ENCODE measurements around the gene HRC.

HRC gene

DNA sequence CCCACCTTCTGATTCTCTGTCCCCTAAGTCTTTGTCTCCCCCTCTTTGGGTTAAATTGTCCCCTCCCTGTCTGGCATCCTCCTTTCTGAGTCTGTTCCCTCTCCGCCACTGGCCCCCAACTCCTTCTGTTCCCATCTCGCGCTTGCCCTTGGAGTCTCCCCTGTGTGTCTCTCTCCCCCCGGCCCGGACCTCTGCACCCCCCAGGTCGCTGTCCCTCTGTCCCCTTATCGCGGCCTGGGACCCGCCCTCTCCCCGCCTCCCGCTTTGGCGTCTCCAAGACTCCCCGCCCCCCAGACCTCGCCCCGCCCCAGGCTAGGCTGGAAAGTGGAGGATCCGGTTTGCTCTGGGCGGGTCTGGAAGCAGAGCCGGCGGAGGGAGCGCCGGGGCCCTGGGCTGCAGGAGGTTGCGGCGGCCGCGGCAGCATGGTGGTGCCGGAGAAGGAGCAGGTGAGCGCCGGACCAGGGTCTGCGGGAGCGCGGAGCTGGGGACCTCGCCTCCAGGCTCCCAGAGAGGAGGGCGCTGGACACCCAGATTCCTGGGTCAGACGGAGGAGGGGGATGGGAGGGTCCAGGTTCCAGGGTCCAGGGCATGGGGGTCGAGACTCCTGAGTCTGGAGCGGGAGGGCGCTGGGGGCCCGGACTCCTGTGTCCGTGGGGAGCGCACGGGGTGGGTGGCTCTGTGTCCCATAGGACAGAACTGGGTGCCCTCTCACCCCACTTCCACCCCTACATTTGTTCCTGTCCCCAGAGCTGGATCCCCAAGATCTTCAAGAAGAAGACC lies 2.4 kb upstream of the HRC start, which contains the start of gene TRPM4:
Gene TRPM4 (plus strand): TSS at position 348 of the 780 bp plus-strand sequence. CDS start 75 bp downstream, at position 423.
- Histone ChIP-seq H3K4me1 (ENCODE audit: control insufficient read depth, insufficient read depth, low read length) (peaks cover 24% of the 10 kb centered on the region), H3K27me3 (ENCODE audit: control insufficient read depth in 1 of 2, insufficient read depth in 2 of 2, low read length in 2 of 2) (no peaks in the 10 kb centered on the region), H3K4me3 (ENCODE audit: low read length in 2 of 2) (peak within 1 kb of the TSS; percentile 82 to 94), H3K9ac (ENCODE audit: low read length in 2 of 2) (peak within 1 kb of the TSS; percentile 66 to 86), H3K9me3 (ENCODE audit: control insufficient read depth in 2 of 2, low read length in 2 of 2) (no peaks in the 10 kb centered on the region), H3K36me3 (ENCODE audit: control insufficient read depth in 2 of 2, insufficient read depth in 2 of 2, low read length in 2 of 2) (no peaks in the 10 kb centered on the region), H3K27ac (ENCODE audit: low read length) (peak within 1 kb of the TSS; percentile 67)

DNA sequence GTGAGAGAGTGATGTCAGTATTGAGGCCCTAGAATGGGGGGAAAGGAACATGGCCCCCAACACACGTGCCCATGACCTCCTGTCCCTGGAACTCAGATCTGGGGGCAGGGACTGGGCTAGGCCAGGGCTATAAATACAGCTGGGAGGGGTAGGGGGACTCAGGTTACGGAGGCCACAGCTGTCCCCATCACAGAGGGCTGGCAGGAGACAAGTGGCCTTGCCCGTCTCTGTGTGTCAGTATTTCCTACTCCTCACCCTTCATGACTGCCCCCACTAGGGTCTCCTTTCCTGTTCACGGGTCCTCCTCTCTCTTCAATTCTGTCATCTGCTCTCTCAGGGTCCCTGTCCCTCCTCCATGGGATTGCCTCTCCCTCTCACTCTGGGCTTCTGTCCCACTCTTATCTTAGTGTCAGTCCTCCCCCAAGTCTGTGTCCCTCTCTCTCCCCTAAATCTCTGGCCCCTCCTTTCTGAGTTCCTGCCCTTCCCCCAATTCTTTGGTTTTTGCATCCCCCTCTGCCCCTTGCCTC lies 687 bp upstream of the HRC start:
- no peak overlapping the region for H3K9ac ChIP-seq (ENCODE audit: low read length in 2 of 2)
- peak overlapping the region in 1 of 2 donors; percentile 3 for H3K4me3 ChIP-seq (ENCODE audit: low read length in 2 of 2)
- H3K4me1 ChIP-seq (ENCODE audit: control insufficient read depth, insufficient read depth, low read length), result peaks cover 36% of the 10 kb centered on the region
- H3K36me3 ChIP-seq (ENCODE audit: control insufficient read depth in 2 of 2, insufficient read depth in 2 of 2, low read length in 2 of 2), result no peaks in the 10 kb centered on the region
- no peaks in the 10 kb centered on the region for H3K9me3 ChIP-seq (ENCODE audit: control insufficient read depth in 2 of 2, low read length in 2 of 2)
- no peaks in the 10 kb centered on the region for H3K27me3 ChIP-seq (ENCODE audit: control insufficient read depth in 1 of 2, insufficient read depth in 2 of 2, low read length in 2 of 2)
- H3K27ac ChIP-seq (ENCODE audit: low read length), result no peak overlapping the region

DNA sequence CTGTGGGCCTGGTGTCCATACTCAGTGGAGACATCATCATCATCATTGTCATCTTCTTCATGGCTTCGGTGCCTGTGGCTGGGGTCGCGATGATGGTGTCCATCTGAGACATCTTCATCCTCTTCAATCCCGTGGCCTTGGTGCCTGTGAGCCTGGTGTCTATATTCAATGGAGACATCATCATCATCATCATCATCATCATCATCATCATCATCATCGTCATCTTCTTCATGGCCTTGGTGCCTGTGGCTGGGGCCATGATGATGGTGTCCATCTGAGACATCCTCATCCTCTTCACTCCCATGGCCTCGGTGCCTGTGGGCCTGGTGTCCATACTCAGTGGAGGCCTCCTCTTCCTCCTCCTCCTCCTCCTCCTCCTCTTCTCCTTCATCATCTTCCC lies 917 bp downstream of the HRC start:
- no peaks in the 10 kb centered on the region for H3K9me3 ChIP-seq (ENCODE audit: control insufficient read depth in 2 of 2, low read length in 2 of 2)
- H3K4me3 ChIP-seq (ENCODE audit: low read length in 2 of 2), result no peak overlapping the region
- H3K4me1 ChIP-seq (ENCODE audit: control insufficient read depth, insufficient read depth, low read length), result peaks cover 46% of the 10 kb centered on the region
- H3K27ac ChIP-seq (ENCODE audit: low read length), result no peak overlapping the region
- no peaks in the 10 kb centered on the region for H3K36me3 ChIP-seq (ENCODE audit: control insufficient read depth in 2 of 2, insufficient read depth in 2 of 2, low read length in 2 of 2)
- H3K27me3 ChIP-seq (ENCODE audit: control insufficient read depth in 1 of 2, insufficient read depth in 2 of 2, low read length in 2 of 2), result no peaks in the 10 kb centered on the region
- H3K9ac ChIP-seq (ENCODE audit: low read length in 2 of 2), result no peak overlapping the region

DNA sequence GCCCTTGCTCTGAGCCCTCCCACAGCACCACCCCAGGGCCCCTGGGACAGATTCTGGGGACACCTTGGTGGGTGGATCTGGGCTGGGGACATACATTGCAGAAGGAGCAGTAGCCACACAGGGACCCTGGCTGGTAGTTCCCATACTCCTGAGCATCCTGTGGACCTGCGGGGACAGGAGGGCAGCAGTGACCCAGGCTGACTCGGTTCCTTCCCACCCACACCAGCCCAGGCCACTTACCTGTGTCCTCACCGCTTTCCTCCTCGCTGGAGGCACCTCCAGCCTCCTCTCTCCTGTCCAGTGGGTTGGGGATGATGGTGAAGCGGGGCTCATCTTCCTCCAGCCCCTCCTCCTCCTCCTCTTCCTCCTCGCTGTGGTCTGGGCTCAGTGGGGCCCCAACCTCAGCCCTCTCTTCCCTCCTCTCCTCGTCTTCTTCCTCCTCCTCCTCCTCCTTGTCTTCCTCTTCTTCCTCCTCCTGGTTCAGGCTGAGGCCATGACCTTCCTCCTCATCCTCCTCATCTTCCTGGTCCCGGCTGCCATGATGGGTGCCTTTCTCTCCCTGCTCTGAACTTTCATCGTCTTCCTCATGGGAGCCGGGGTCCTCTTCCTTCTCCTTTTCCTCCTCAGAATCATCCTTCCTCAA lies 1.9 kb downstream of the HRC start:
- Histone ChIP-seq H3K27me3 (ENCODE audit: control insufficient read depth in 1 of 2, insufficient read depth in 2 of 2, low read length in 2 of 2) (no peaks in the 10 kb centered on the region), H3K27ac (ENCODE audit: low read length) (no peak overlapping the region), H3K9ac (ENCODE audit: low read length in 2 of 2) (no peak overlapping the region), H3K4me3 (ENCODE audit: low read length in 2 of 2) (no peak overlapping the region), H3K36me3 (ENCODE audit: control insufficient read depth in 2 of 2, insufficient read depth in 2 of 2, low read length in 2 of 2) (no peaks in the 10 kb centered on the region), H3K4me1 (ENCODE audit: control insufficient read depth, insufficient read depth, low read length) (peaks cover 48% of the 10 kb centered on the region), H3K9me3 (ENCODE audit: control insufficient read depth in 2 of 2, low read length in 2 of 2) (no peaks in the 10 kb centered on the region)

DNA sequence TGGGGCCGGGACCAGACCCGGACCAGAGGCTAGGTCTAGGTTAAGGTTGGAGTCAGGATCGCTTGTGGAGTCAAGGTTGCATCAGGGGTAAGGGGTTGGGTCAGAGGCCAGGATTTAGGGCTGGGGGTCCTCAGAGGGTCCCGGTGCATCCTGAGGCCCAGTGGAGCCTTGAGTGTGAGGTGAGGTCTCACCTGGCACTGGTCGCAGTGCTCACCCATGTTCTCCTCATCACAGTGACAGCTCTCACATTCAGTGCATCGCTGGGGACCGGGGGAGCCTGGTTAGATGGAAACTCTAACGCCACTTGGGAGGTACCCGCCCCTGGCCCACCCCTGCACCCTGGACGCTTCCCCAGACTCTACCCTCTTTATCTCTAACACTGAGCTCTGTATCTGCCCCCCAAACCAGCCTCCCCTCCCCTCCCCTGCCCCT lies 3.1 kb downstream of the HRC start:
- Histone ChIP-seq H3K9ac (ENCODE audit: low read length in 2 of 2) (no peak overlapping the region), H3K4me1 (ENCODE audit: control insufficient read depth, insufficient read depth, low read length) (peaks cover 39% of the 10 kb centered on the region), H3K27ac (ENCODE audit: low read length) (no peak overlapping the region), H3K27me3 (ENCODE audit: control insufficient read depth in 1 of 2, insufficient read depth in 2 of 2, low read length in 2 of 2) (no peaks in the 10 kb centered on the region), H3K9me3 (ENCODE audit: control insufficient read depth in 2 of 2, low read length in 2 of 2) (no peaks in the 10 kb centered on the region), H3K4me3 (ENCODE audit: low read length in 2 of 2) (no peak overlapping the region), H3K36me3 (ENCODE audit: control insufficient read depth in 2 of 2, insufficient read depth in 2 of 2, low read length in 2 of 2) (no peaks in the 10 kb centered on the region)

DNA sequence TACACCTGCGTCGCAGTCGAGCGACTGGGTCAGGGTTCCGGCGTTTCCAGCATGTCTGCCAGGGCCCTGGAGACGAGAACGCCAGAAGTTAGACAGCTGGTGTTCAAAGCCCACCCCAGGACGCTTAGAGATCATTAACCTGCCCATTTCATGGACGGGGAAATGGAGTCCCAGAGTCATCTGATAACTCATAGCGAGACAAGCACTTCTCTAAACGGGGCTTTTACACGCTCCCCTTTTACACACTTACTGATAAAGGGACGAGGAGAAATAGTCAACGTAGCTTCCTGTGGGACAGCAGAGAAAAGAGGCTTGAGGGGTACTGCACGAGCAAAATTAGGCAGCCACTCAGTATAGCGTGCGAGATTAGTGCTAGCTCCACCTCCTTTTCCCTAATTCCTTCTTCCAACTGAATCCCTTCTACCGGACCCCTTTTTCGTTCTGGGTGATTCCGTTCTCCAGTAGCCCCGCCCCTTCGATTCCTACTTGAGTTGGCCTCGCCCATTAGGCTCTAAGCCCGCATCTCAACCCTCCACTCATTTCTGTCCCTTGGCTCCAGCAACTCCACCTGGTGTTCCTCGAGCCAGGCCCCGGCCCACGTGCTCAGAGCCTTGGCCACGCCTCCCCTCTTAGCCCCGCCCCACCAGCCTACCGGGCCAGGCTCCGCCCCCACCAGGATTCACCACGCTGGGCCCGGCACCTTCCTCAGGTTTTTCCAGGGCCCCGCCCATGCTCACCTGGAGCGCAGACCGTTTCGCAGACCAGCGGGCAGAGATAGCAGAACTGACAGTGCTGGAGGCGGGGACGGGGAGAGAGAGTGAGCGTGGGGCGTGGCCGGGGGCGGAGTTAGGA lies 3.7 kb downstream of the HRC start:
- Histone ChIP-seq H3K4me3 (ENCODE audit: low read length in 2 of 2) (peak overlapping the region in 1 of 2 donors; percentile 93), H3K27me3 (ENCODE audit: control insufficient read depth in 1 of 2, insufficient read depth in 2 of 2, low read length in 2 of 2) (no peaks in the 10 kb centered on the region), H3K9ac (ENCODE audit: low read length in 2 of 2) (peak overlapping the region in 1 of 2 donors; percentile 21), H3K36me3 (ENCODE audit: control insufficient read depth in 2 of 2, insufficient read depth in 2 of 2, low read length in 2 of 2) (no peaks in the 10 kb centered on the region), H3K4me1 (ENCODE audit: control insufficient read depth, insufficient read depth, low read length) (peaks cover 38% of the 10 kb centered on the region), H3K9me3 (ENCODE audit: control insufficient read depth in 2 of 2, low read length in 2 of 2) (no peaks in the 10 kb centered on the region), H3K27ac (ENCODE audit: low read length) (no peak overlapping the region)

DNA sequence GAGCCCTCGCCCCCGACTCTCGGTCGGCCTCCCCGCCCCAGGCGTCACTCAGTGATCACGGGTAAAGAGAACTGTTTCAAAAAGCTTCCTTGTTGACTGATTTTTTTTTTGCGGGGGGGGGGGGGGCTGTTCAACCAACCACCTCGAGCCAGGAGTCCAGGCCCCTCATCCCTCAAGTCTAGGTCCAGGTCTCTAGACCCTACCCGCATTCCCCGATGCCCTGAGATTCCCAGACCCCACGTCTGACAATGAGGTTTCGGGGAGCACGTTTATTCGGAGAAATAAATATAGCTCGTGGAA lies 4.3 kb downstream of the HRC start:
- Histone ChIP-seq H3K4me1 (ENCODE audit: control insufficient read depth, insufficient read depth, low read length) (peaks cover 44% of the 10 kb centered on the region), H3K9ac (ENCODE audit: low read length in 2 of 2) (peak overlapping the region; percentile 21 to 56), H3K27ac (ENCODE audit: low read length) (no peak overlapping the region)

DNA sequence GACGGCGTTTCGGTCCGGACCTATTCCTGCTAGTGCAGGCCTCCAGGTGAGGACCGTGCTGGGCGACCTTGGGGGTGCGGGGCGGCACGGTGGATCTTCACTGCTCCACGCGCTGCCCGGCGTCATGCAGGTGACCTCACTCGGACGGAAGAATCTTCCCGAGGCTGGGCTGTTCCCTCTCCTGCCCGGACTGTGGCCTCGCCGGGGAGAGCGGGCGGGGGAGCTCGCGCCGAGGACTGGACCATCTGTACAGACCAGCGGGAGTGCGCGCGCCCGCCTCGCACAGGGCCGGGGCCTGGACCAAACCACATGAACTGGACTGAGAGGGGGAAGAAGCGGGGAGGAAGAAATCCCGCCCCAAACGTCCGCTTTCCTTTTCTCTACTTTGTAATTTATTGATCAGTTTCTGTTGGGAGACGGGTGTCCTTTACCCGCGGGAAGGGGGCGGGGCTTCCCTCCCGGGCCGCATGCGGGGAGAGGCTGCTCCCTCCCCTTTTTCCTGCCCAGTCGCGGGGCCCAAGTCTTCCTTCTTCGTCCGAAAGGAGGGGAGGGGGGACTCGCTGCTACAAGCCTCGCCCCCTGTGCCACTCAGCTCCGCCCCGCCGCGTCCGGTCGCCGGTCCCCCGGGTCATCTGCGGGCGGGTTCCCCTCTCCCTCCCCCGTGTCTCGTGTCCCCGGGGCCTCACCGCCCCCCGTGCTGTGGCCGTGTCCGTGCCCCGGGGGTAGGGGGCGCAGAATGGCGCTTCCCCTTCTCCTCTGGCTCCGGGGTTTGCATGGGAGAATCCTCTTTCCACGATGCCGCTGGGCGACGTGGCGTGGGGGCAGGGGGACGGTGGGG lies 4.9 kb downstream of the HRC start:
- peak overlapping the region; percentile 93 to 95 for H3K4me3 ChIP-seq (ENCODE audit: low read length in 2 of 2)
- H3K36me3 ChIP-seq (ENCODE audit: control insufficient read depth in 2 of 2, insufficient read depth in 2 of 2, low read length in 2 of 2), result no peaks in the 10 kb centered on the region
- H3K27me3 ChIP-seq (ENCODE audit: control insufficient read depth in 1 of 2, insufficient read depth in 2 of 2, low read length in 2 of 2), result no peaks in the 10 kb centered on the region
- H3K9me3 ChIP-seq (ENCODE audit: control insufficient read depth in 2 of 2, low read length in 2 of 2), result no peaks in the 10 kb centered on the region
- peaks cover 50% of the 10 kb centered on the region for H3K4me1 ChIP-seq (ENCODE audit: control insufficient read depth, insufficient read depth, low read length)
- H3K9ac ChIP-seq (ENCODE audit: low read length in 2 of 2), result peak overlapping the region; percentile 56 to 80
- peak overlapping the region; percentile 71 for H3K27ac ChIP-seq (ENCODE audit: low read length)

More for the DNA sequence above, 4.3 kb downstream of the HRC start:
- H3K4me3 ChIP-seq (ENCODE audit: low read length in 2 of 2), result peak overlapping the region; percentile 93 to 95
- H3K36me3 ChIP-seq (ENCODE audit: control insufficient read depth in 2 of 2, insufficient read depth in 2 of 2, low read length in 2 of 2), result no peaks in the 10 kb centered on the region
- H3K27me3 ChIP-seq (ENCODE audit: control insufficient read depth in 1 of 2, insufficient read depth in 2 of 2, low read length in 2 of 2), result no peaks in the 10 kb centered on the region
- no peaks in the 10 kb centered on the region for H3K9me3 ChIP-seq (ENCODE audit: control insufficient read depth in 2 of 2, low read length in 2 of 2)

DNA sequence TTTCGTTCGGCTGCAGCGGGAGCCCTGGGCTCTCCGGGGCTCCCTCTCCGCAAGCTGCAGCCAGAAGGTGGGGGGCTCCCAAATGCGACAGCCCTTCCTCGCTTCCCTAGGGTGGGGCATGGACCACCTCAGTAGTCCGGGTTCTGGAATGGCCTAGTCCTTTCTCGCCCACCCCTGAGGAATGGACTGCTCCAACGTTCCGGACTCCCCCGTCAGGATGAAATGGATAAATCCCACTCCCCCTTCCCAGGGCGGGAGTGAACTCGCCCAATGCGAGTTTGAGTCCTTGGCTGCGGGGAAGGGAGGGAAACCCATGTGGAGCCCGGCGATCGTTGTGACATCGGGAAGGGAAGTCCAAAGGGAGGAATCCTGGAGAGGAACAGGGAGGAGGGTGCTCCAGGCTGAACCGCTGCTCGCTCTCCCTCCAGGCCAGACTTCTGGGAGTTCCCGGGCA lies 5.5 kb downstream of the HRC start:
- Histone ChIP-seq H3K27ac (ENCODE audit: low read length) (peak overlapping the region; percentile 71), H3K9me3 (ENCODE audit: control insufficient read depth in 2 of 2, low read length in 2 of 2) (no peaks in the 10 kb centered on the region), H3K27me3 (ENCODE audit: control insufficient read depth in 1 of 2, insufficient read depth in 2 of 2, low read length in 2 of 2) (no peaks in the 10 kb centered on the region), H3K4me3 (ENCODE audit: low read length in 2 of 2) (peak overlapping the region; percentile 93 to 95), H3K4me1 (ENCODE audit: control insufficient read depth, insufficient read depth, low read length) (peaks cover 52% of the 10 kb centered on the region), H3K9ac (ENCODE audit: low read length in 2 of 2) (peak overlapping the region; percentile 56 to 80), H3K36me3 (ENCODE audit: control insufficient read depth in 2 of 2, insufficient read depth in 2 of 2, low read length in 2 of 2) (no peaks in the 10 kb centered on the region)

Data from stomach smooth muscle (tissue), 2 donors.